Measurements from ENCODE around the gene C9orf153. TPM values are rescaled to one million over a fixed set of nuclear protein-coding genes. Genes with fewer than 3 reads are reported as not detected.
"Not testable (repeated sequence)": the region's sequence is repeated elsewhere in the genome, so short reads cannot be mapped to it uniquely, and the experiment has no call there.

The C9orf153 gene
- total RNA-seq, 1 donor from 2014 or later, result 0.69 TPM

DNA sequence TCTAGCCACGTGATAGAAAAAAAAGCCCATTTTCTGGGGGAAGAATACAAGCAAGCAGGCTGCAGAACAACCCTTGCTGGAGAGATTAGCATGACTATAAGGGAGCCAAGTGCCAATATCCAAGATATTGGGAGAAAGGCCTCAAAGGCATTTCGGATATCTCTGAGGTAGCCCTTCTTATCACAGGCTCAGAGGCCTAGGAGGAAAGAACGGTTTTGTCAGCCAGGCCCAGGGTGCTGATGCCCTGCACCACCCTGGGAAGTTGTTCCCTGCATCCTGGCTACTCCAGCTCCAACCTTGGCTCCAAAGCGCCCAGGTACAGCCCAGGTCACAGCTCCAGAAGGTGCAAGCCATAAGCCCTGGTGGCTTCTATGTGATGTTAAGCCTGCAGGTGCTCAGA, 66.4 kb downstream of the C9orf153 start:
- TF ChIP-seq, protein P1, sequence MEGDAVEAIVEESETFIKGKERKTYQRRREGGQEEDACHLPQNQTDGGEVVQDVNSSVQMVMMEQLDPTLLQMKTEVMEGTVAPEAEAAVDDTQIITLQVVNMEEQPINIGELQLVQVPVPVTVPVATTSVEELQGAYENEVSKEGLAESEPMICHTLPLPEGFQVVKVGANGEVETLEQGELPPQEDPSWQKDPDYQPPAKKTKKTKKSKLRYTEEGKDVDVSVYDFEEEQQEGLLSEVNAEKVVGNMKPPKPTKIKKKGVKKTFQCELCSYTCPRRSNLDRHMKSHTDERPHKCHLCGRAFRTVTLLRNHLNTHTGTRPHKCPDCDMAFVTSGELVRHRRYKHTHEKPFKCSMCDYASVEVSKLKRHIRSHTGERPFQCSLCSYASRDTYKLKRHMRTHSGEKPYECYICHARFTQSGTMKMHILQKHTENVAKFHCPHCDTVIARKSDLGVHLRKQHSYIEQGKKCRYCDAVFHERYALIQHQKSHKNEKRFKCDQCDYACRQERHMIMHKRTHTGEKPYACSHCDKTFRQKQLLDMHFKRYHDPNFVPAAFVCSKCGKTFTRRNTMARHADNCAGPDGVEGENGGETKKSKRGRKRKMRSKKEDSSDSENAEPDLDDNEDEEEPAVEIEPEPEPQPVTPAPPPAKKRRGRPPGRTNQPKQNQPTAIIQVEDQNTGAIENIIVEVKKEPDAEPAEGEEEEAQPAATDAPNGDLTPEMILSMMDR (IDR thresholded peaks at IDR 0.05; ENCODE audit: unreplicated experiment), result no peak
- no peak overlapping the region for H3K27ac Mint-ChIP-seq
- no peaks in the 10 kb centered on the region for H3K4me1 Mint-ChIP-seq (ENCODE audit: low read depth)
- no peak overlapping the region for H3K4me3 Mint-ChIP-seq (ENCODE audit: low read depth)
- no peak for DNase-seq (ENCODE audit: low spot score, unreplicated experiment)
- peaks cover 5% of the 10 kb centered on the region for H3K27me3 Mint-ChIP-seq
- H3K36me3 Mint-ChIP-seq (ENCODE audit: insufficient read depth), result peaks cover 8% of the 10 kb centered on the region
- H3K9me3 Mint-ChIP-seq (ENCODE audit: low read depth), result peaks cover 32% of the 10 kb centered on the region

DNA sequence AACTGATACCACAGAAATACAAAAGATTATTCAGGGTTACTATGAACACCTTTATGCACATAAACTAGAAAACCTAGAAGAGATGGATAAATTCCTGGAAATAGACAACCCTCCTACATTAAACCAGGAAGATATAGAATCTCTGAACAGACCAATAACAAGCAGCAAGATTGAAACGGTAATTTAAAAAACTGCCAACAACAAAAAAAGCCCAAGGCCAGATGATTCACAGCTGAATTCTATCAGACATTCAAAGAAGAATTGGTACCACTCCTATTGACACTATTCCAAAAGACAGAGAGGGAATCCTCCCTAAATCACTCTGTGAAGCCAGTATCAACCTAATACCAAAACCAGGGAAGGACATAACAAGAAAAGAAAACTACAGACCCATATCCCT, 68.8 kb downstream of the C9orf153 start:
- H3K9me3 Mint-ChIP-seq (ENCODE audit: low read depth), result peaks cover 32% of the 10 kb centered on the region
- not testable (repeated sequence) for H3K27ac Mint-ChIP-seq; H3K27me3 Mint-ChIP-seq; H3K4me1 Mint-ChIP-seq (ENCODE audit: low read depth); H3K4me3 Mint-ChIP-seq (ENCODE audit: low read depth); H3K36me3 Mint-ChIP-seq (ENCODE audit: insufficient read depth); DNase-seq (ENCODE audit: low spot score, unreplicated experiment)

DNA sequence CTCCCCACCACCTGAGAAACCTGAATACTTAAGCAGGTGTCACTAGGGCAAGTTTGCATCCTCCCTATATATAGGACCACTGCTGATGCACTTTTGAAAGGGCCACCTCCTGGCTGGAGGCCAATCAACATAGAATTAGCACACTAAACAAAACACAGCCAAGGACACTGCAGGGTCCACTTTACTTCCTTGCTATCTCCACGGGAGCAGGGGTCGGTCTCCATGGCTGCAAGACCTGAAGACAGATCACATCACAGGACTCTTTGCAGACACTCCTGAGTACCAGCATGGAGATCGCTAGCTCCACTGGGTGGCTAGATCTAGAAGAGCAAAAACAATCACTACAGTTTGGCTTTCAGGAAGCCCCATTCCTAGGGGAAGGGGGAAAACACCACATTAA, 72.3 kb downstream of the C9orf153 start:
- no peak for DNase-seq (ENCODE audit: low spot score, unreplicated experiment)
- Mint-ChIP-seq H3K27ac (no peak overlapping the region), H3K36me3 (ENCODE audit: insufficient read depth) (no peaks in the 10 kb centered on the region), H3K4me3 (ENCODE audit: low read depth) (no peak overlapping the region), H3K4me1 (ENCODE audit: low read depth) (no peaks in the 10 kb centered on the region), H3K9me3 (ENCODE audit: low read depth) (peaks cover 13% of the 10 kb centered on the region), H3K27me3 (peaks cover 8% of the 10 kb centered on the region)
- TF ChIP-seq, protein P1 (IDR thresholded peaks at IDR 0.05; ENCODE audit: unreplicated experiment), result no peak

DNA sequence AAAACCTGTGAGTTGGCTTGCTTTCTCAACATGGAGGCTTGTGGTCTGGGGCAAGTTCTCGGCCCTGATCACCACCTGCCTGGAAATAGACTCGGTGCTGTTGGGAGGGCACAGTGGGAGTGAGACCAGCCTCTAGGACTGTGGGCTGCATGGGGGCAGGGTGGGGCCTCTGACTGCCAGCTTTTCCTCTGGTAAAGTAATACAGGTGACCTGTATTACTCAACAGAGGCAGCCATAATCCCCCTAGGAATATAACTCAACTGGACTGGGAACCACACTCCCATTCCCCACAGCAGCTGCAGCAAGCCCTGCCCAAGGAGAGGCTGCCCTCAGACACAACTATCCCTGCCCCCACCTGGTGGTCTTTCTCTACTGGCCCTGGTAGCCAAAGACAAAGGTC, 72.8 kb downstream of the C9orf153 start:
- TF ChIP-seq, protein P1 (IDR thresholded peaks at IDR 0.05; ENCODE audit: unreplicated experiment), result no peak
- no peaks in the 10 kb centered on the region for H3K36me3 Mint-ChIP-seq (ENCODE audit: insufficient read depth)
- no peak for DNase-seq (ENCODE audit: low spot score, unreplicated experiment)
- no peak overlapping the region for H3K27ac Mint-ChIP-seq
- peaks cover 10% of the 10 kb centered on the region for H3K9me3 Mint-ChIP-seq (ENCODE audit: low read depth)
- H3K4me1 Mint-ChIP-seq (ENCODE audit: low read depth), result no peaks in the 10 kb centered on the region
- no peak overlapping the region for H3K4me3 Mint-ChIP-seq (ENCODE audit: low read depth)
- H3K27me3 Mint-ChIP-seq, result peaks cover 8% of the 10 kb centered on the region

DNA sequence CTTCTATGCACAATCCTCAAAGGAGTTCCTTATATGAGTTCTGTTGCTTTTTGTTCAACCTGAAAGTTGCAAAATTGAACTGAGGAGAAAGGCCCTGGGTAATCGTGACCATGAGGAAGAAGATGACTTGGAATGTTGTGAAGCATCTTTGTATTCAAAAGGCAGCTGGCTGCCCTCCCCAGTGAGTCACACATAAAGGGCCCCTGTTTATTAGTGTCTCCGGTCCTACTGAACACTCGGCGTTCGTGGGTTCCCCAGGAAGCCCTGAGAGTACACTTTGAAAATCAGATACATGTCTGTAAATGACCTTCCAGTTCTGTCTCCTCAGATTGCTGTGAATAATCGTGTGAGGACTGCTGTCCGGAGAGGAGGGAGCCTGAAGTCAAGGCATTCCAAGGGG, 73.6 kb downstream of the C9orf153 start:
- Mint-ChIP-seq H3K36me3 (ENCODE audit: insufficient read depth) (no peaks in the 10 kb centered on the region), H3K27me3 (peaks cover 8% of the 10 kb centered on the region), H3K27ac (no peak overlapping the region), H3K4me3 (ENCODE audit: low read depth) (no peak overlapping the region), H3K4me1 (ENCODE audit: low read depth) (no peaks in the 10 kb centered on the region), H3K9me3 (ENCODE audit: low read depth) (peaks cover 4% of the 10 kb centered on the region)
- no peak for DNase-seq (ENCODE audit: low spot score, unreplicated experiment)
- TF ChIP-seq, protein P1 (IDR thresholded peaks at IDR 0.05; ENCODE audit: unreplicated experiment), result no peak

DNA sequence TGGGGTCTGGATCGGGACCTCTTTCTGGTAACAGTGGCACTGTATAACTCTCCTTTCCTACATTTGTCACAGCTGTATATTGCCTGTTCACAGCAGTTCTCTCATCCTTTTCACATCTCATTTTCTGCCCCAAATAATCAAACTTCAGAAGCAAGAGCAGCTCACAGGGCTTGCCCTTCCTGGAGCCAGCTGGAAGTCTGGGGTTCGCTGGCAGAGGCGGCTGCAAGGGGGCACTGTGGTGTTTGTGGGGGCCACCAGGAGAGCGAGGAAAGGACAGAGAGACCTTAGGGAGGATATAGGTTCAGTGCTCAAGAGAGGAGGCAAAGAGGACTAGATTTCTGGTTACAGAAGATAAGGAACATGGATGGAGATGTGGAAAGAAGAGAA, 75.3 kb downstream of the C9orf153 start:
- Mint-ChIP-seq H3K9me3 (ENCODE audit: low read depth) (no peaks in the 10 kb centered on the region), H3K4me1 (ENCODE audit: low read depth) (no peaks in the 10 kb centered on the region), H3K36me3 (ENCODE audit: insufficient read depth) (no peaks in the 10 kb centered on the region), H3K4me3 (ENCODE audit: low read depth) (no peak overlapping the region), H3K27me3 (peaks cover 15% of the 10 kb centered on the region), H3K27ac (no peak overlapping the region)
- TF ChIP-seq, protein P1 (IDR thresholded peaks at IDR 0.05; ENCODE audit: unreplicated experiment), result no peak
- DNase-seq (ENCODE audit: low spot score, unreplicated experiment), result no peak
